ENCODE data around the gene INPP5K.

Gene INPP5K

GRCh38 chr17:1548032-1548431, 31.6 kb upstream of the INPP5K start:
- CTCF ChIA-PET, result interaction anchor here (1.2 to 1.5 kb wide), 2 partner anchors 11 to 100 kb away, joined by 3 to 4 read pairs; no protein-coding TSS in a partner anchor
- POLR2A ChIA-PET, result interaction anchor here (0.6 kb wide), 1 partner anchor 18 kb away, joined by 3 read pairs; no protein-coding TSS in a partner anchor
- DNase-seq (ENCODE audit: low read depth, low spot score), result no peak
- TF ChIP-seq, protein P1, sequence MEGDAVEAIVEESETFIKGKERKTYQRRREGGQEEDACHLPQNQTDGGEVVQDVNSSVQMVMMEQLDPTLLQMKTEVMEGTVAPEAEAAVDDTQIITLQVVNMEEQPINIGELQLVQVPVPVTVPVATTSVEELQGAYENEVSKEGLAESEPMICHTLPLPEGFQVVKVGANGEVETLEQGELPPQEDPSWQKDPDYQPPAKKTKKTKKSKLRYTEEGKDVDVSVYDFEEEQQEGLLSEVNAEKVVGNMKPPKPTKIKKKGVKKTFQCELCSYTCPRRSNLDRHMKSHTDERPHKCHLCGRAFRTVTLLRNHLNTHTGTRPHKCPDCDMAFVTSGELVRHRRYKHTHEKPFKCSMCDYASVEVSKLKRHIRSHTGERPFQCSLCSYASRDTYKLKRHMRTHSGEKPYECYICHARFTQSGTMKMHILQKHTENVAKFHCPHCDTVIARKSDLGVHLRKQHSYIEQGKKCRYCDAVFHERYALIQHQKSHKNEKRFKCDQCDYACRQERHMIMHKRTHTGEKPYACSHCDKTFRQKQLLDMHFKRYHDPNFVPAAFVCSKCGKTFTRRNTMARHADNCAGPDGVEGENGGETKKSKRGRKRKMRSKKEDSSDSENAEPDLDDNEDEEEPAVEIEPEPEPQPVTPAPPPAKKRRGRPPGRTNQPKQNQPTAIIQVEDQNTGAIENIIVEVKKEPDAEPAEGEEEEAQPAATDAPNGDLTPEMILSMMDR (IDR thresholded peaks at IDR 0.05; ENCODE audit: insufficient read depth, low read length, missing control alignments), result no peak
- H3K4me3 ChIP-seq (ENCODE audit: low read depth, low read length), result no peak overlapping the region

GRCh38 chr17:1546292-1546922, 30.0 kb upstream of the INPP5K start:
- TF ChIP-seq, protein P1 (IDR thresholded peaks at IDR 0.05; ENCODE audit: insufficient read depth, low read length, missing control alignments), result no peak
- POLR2A ChIA-PET, result no interaction called here
- DNase-seq (ENCODE audit: low read depth, low spot score), result no peak
- CTCF ChIA-PET, result interaction anchor here (2.3 kb wide), 1 partner anchor 15 kb away, joined by 7 read pairs; no protein-coding TSS in a partner anchor
- H3K4me3 ChIP-seq (ENCODE audit: low read depth, low read length), result no peak overlapping the region

DNA sequence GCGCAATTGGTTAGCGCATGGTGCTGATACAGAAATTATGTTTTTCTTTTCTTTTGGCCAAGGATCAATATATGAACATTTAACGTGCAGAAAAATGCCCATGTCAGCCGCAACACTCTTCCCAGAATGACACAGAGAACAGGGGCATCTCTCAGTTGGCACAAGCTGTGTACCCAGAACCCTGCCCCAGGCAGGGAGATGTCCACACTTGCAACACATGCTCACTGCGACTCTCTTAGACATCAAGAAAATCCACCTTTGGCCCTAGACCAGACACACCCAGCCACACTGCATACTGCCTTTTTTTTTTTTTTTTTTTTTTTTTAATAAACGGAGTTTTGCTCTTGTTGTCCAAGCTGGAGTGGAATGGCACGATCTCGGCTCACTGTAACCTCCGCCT, 29.2 kb upstream of the INPP5K start:
- ChIA-PET POLR2A (no interaction called here), CTCF (interaction anchor here (2.3 kb wide), 1 partner anchor 15 kb away, joined by 7 read pairs; no protein-coding TSS in a partner anchor)
- TF ChIP-seq, protein P1 (IDR thresholded peaks at IDR 0.05; ENCODE audit: insufficient read depth, low read length, missing control alignments), result no peak
- DNase-seq (ENCODE audit: low read depth, low spot score), result no peak
- no peak overlapping the region for H3K4me3 ChIP-seq (ENCODE audit: low read depth, low read length)

DNA sequence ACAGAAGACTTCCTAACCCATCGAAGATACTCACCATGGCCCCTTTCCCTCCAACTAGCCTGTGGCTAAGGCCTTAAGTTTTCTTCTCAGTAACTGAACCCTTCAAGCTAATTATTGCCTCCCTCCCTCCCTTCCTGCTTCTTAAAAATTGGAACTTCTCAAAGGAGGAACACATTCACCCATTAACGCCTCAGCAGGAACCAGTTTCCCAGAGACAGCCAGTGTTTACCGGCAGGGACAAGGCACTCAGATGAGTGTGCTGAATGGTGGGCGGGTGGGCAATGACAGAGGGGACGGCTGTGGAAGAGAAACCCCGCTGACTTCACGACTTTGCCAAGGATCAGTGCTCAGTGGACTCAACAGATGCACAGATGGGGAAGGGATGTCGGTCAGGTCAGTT, 25.9 kb upstream of the INPP5K start:
- ChIA-PET CTCF (no interaction called here), POLR2A (no interaction called here)
- no peak overlapping the region for H3K4me3 ChIP-seq (ENCODE audit: low read depth, low read length)
- DNase-seq (ENCODE audit: low read depth, low spot score), result no peak
- TF ChIP-seq, protein P1 (IDR thresholded peaks at IDR 0.05; ENCODE audit: insufficient read depth, low read length, missing control alignments), result no peak

- H3K4me3 ChIP-seq (ENCODE audit: low read depth, low read length), result no peak overlapping the region
- ChIA-PET POLR2A (no interaction called here), CTCF (no interaction called here)
- TF ChIP-seq, protein P1 (IDR thresholded peaks at IDR 0.05; ENCODE audit: insufficient read depth, low read length, missing control alignments), result no peak
- no peak for DNase-seq (ENCODE audit: low read depth, low spot score)
Observed at GRCh38 chr17:1541367-1541904, 25.0 kb upstream of the INPP5K start.

GRCh38 chr17:1539811-1540210, 23.4 kb upstream of the INPP5K start:
- H3K4me3 ChIP-seq (ENCODE audit: low read depth, low read length), result no peak overlapping the region
- ChIA-PET POLR2A (interaction anchor here (0.9 kb wide), 1 partner anchor 23 kb away, joined by 5 read pairs; the partner anchor contains the start of gene INPP5K), CTCF (no interaction called here)
- TF ChIP-seq, protein P1 (IDR thresholded peaks at IDR 0.05; ENCODE audit: insufficient read depth, low read length, missing control alignments), result no peak
- no peak for DNase-seq (ENCODE audit: low read depth, low spot score)
